K562 (cell line): ENCODE measurements around the gene CCNDBP1. TPM values are rescaled to one million over a fixed set of nuclear protein-coding genes. Genes with fewer than 3 reads are reported as not detected.
A peak's percentile ranks its signal among the peaks of the same experiment; 100 is the strongest.

Experiments
- CCNT2 ChIP-seq: IDR thresholded peaks from 2 replicates; pipeline ENCODE4 v1.6.1; 2011; ENCODE audit warnings: borderline replicate concordance, low read depth, mild to moderate bottlenecking, moderate library complexity, mixed read lengths, low read length; ENCODE audit not compliant: insufficient read length; ENCODE audit errors: extremely low read depth
- CHAMP1 ChIP-seq: fragments of 450-650 bp; IDR thresholded peaks from 2 replicates; pipeline ENCODE4 v1.6.1; 2016; ENCODE audit warnings: mild to moderate bottlenecking
- CXXC5 ChIP-seq: fragments of 250-450 bp; sonication (Bioruptor Pico); IDR thresholded peaks from 2 replicates; pipeline ENCODE4 v1.8.0; 2022; ENCODE audit warnings: inconsistent platforms, mild to moderate bottlenecking, moderate library complexity
- ELF1 ChIP-seq: fragments of 200-800 bp; sonication (Bioruptor generic); IDR thresholded peaks from 2 replicates; pipeline ENCODE4 v1.6.1; 2016; ENCODE audit warnings: missing genetic modification characterization, missing compliant biosample characterization
- EP300 ChIP-seq: IDR thresholded peaks from 2 replicates; pipeline ENCODE4 v1.6.1; 2012; ENCODE audit warnings: low read length, improper control_type of control experiment
- FOSL1 ChIP-seq: fragments of 200-800 bp; sonication (Bioruptor generic); conservative IDR thresholded peaks from 2 replicates; pipeline ENCODE4 v1.6.1; 2016; ENCODE audit warnings: missing genetic modification characterization, missing compliant biosample characterization
- FOXK2 ChIP-seq, 2 experiments: fragments of 450-650 bp; IDR thresholded peaks in 1 of 2; conservative IDR thresholded peaks in 1 of 2; 2 replicates each; pipeline ENCODE4 v1.6.1; 2016; ENCODE audit warnings: low read depth in 2 of 2, mild to moderate bottlenecking in 1 of 2
- ID3 ChIP-seq, 2 experiments: fragments of 250-450 bp in 1 of 2; fragments of 450-650 bp in 1 of 2; sonication (Bioruptor Pico) in 1 of 2; IDR thresholded peaks; 2 replicates each; pipeline versions ENCODE4 v1.6.1 to v1.8.0; 2016 to 2021; ENCODE audit warnings: mild to moderate bottlenecking in 2 of 2, moderate library complexity in 2 of 2, missing compliant biosample characterization in 1 of 2, missing genetic modification characterization in 1 of 2
- KDM5B ChIP-seq: fragments of 200-600 bp; sonication (generic); IDR thresholded peaks from 2 replicates; pipeline ENCODE4 v1.6.1; 2012; ENCODE audit warnings: low read depth, mild to moderate bottlenecking, moderate library complexity, low read length, control low read depth, inconsistent platforms; ENCODE audit not compliant: insufficient replicate concordance
- MLX ChIP-seq, 2 experiments: fragments of 450-650 bp in 1 of 2; sonication (generic) in 1 of 2; formaldehyde crosslinking; conservative IDR thresholded peaks; 2 replicates each; pipeline versions ENCODE4 v1.4.0 to v1.8.1; 2020 to 2022; ENCODE audit warnings: mild to moderate bottlenecking in 1 of 2, missing genetic modification reagents in 1 of 2
- RBM15 ChIP-seq: fragments of 200-400 bp; formaldehyde crosslinking; IDR thresholded peaks from 2 replicates; pipeline ENCODE4 v1.6.1; 2018; ENCODE audit warnings: mild to moderate bottlenecking, low read length, moderate library complexity; ENCODE audit not compliant: insufficient read depth
- SMARCA4 ChIP-seq: fragments of 450-650 bp; IDR thresholded peaks from 2 replicates; pipeline ENCODE4 v1.6.1; 2016
- ZBTB33 ChIP-seq: sonication (generic); formaldehyde crosslinking; IDR thresholded peaks from 2 replicates; pipeline ENCODE4 v1.8.1; 2023; ENCODE audit warnings: mild to moderate bottlenecking, missing genetic modification reagents
- ZMIZ1 ChIP-seq, 2 experiments: fragments of 150-350 bp in 1 of 2; IDR thresholded peaks; 2 replicates each; pipeline ENCODE4 v1.6.1; 2012 to 2016; ENCODE audit warnings: low read depth in 2 of 2, low read length in 2 of 2, mild to moderate bottlenecking in 1 of 2, moderate library complexity in 1 of 2
- ZNF146 ChIP-seq: IDR thresholded peaks from one replicate; pipeline ENCODE4 v1.6.1; 2018; ENCODE audit warnings: missing compliant biosample characterization; ENCODE audit not compliant: unreplicated experiment
- ZNF311 ChIP-seq: fragments of 250-450 bp; sonication (Bioruptor Pico); IDR thresholded peaks from 2 replicates; pipeline ENCODE4 v1.4.0; 2020; ENCODE audit warnings: mild to moderate bottlenecking, moderate library complexity
- ZNF696 ChIP-seq: fragments of 250-450 bp; sonication (Bioruptor Pico); conservative IDR thresholded peaks from 2 replicates; pipeline ENCODE4 v1.4.0; 2020; ENCODE audit warnings: mild to moderate bottlenecking, moderate library complexity
- polyA plus RNA-seq, 8 experiments: library from polyadenylated mRNA; depleted of rRNA in 4 of 8; stranded (reverse) in 5 of 8; unstranded in 3 of 8; fragments of >200 nt; fragmentation: Nextera tagmentation in 2 of 8; fragmentation: Illumina TruSeq in 1 of 8; extraction: Ambion mirVana in 2 of 8; extraction: Trizol in 1 of 8; gene quantifications; 2 replicates each; pipeline versions ENCODE4 v1.2.1 to v1.2.3, GENCODE V29; 2011 to 2014; ENCODE audit warnings: inconsistent platforms in 1 of 8, missing spikeins in 1 of 8
- total RNA-seq, 7 experiments: library from RNA; depleted of rRNA in 6 of 7; stranded (reverse); fragments of >200 nt in 6 of 7; fragmentation: Illumina TruSeq in 2 of 7; extraction: Trizol in 2 of 7; gene quantifications; 2 replicates each; pipeline versions ENCODE4 v1.2.1 to v1.2.3, GENCODE V29; 2011 to 2021; ENCODE audit warnings: low replicate concordance in 1 of 7

Gene CCNDBP1
- total and polyA plus RNA-seq, 9 of the 15 experiments (the other 6 are each of a cell fraction or from before 2014, with no cell fraction given): 37.0 to 111 (median 55.5) TPM

GRCh38 chr15:43230640-43231115 lies 45.5 kb downstream of the CCNDBP1 start (continued):
- TF ChIP-seq ZMIZ1 (IDR thresholded peaks at IDR 0.05; ENCODE audit: low read depth in 2 of 2, low read length in 2 of 2) (0 out of 4 replicates have a peak, but pooled peaks of 1 of the 2 experiments have one; percentile 63), CHAMP1 (no peak), ZNF696 (CRISPR knock-in tag) (no peak), ID3 (CRISPR knock-in tag; IDR thresholded peaks at IDR 0.05) (no peak), ID3 (tag; IDR thresholded peaks at IDR 0.05) (no peak), MLX (CRISPR knock-in tag; conservative IDR thresholded peaks at IDR 0.05) (no peak), KDM5B (no peak), ELF1 (no peak), EP300 (peak; percentile 72; the same call in 1 of the 2 replicates), FOXK2 (conservative IDR thresholded peaks at IDR 0.05 in 1 of 2, IDR thresholded peaks at IDR 0.05 in 1 of 2; ENCODE audit: low read depth in 2 of 2) (0 out of 4 replicates have a peak, but pooled peaks of 1 of the 2 experiments have one; percentile 14), SMARCA4 (peak; percentile 86), ZBTB33 (CRISPR knock-in tag) (no peak), FOSL1 (tag) (0 out of 2 replicates have a peak, but pooled peaks have one; percentile 17), CCNT2 (peak; percentile 56), ZNF311 (no peak), CXXC5 (peak; percentile 35; the same call in 1 of the 2 replicates), ZNF146 (no peak), RBM15 (no peak)
